Transverse colon (tissue), 4 donors: ENCODE measurements around the gene YAP1.

Experiments
- CTCF ChIP-seq, 5 experiments: fragments of 200-600 bp in 3 of 5; fragments of 450-650 bp in 2 of 5; sonication (generic) in 3 of 5; IDR thresholded peaks; 1 replicate in 2 of 5; 2 replicates in 3 of 5; pipeline ENCODE4 v1.5.1; 2016 to 2017; ENCODE audit warnings: antibody characterized with exemption in 5 of 5, inconsistent platforms in 3 of 5, mild to moderate bottlenecking in 2 of 5, moderate library complexity in 1 of 5
- EP300 ChIP-seq: sonication (generic); formaldehyde crosslinking; IDR thresholded peaks from one replicate; pipeline ENCODE4 v1.6.1; 2017; ENCODE audit warnings: antibody characterized with exemption, low read depth
- POLR2A ChIP-seq: fragments of 450-650 bp; IDR thresholded peaks from one replicate; pipeline ENCODE4 v1.6.1; 2016; ENCODE audit warnings: antibody characterized with exemption, mild to moderate bottlenecking, moderate library complexity
- POLR2AphosphoS5 ChIP-seq, 3 donors: sonication (generic); formaldehyde crosslinking; IDR thresholded peaks; one replicate each; pipeline ENCODE4 v1.6.1; 2016; ENCODE audit warnings: antibody characterized with exemption in 3 of 3

GRCh38 chr11:102144357-102145355, 34.4 kb downstream of the YAP1 start:
- TF ChIP-seq CTCF (IDR thresholded peaks at IDR 0.05): no peak
- TF ChIP-seq POLR2A: no peak
- TF ChIP-seq POLR2AphosphoS5 (IDR thresholded peaks at IDR 0.05): no peak
- TF ChIP-seq EP300: no peak
